Myocyte (in vitro differentiated cells): ENCODE data around the gene CPLANE1. TPM values are rescaled to one million over a fixed set of nuclear protein-coding genes. Genes with fewer than 3 reads are reported as not detected.
A peak's percentile ranks its signal among the peaks of the same experiment; 100 is the strongest.
"Not testable (repeated sequence)": the region's sequence is repeated elsewhere in the genome, so short reads cannot be mapped to it uniquely, and the experiment has no call there.

Experiments used
- DNase-seq: peaks from one replicate; pipeline ENCODE4 v3.0.0-alpha.2; 2012; ENCODE audit warnings: low read depth
- polyA plus RNA-seq: library from polyadenylated mRNA; unstranded; fragments of >200 nt; gene quantifications from one replicate; pipeline ENCODE4 v1.2.1, GENCODE V29; 2012; ENCODE audit warnings: missing spikeins
- total RNA-seq: library from RNA; depleted of rRNA; stranded (reverse); fragments of >200 nt; gene quantifications from 2 replicates; pipeline ENCODE4 v1.2.3, GENCODE V29; 2014

CPLANE1 gene
- 21.6 and 31.2 TPM in 2 replicates for total RNA-seq
- polyA plus RNA-seq: 8.6 TPM

- peak; percentile 91 for DNase-seq
Observed at GRCh38 chr5:37248970-37249814, at the start of gene CPLANE1. CPLANE1 (minus strand) TSS chr5:37249376; CDS start chr5:37247698, 1,678 bp downstream.

GRCh38 chr5:37296313-37296712 is 47.1 kb upstream of the CPLANE1 start:
- not testable (repeated sequence) for DNase-seq

- no peak for DNase-seq
Observed at GRCh38 chr5:37283214-37283820, 34.1 kb upstream of the CPLANE1 start.

- DNase-seq: no peak
Observed at GRCh38 chr5:37275511-37275910, 26.3 kb upstream of the CPLANE1 start.

- DNase-seq: peak; percentile 88
Observed at GRCh38 chr5:37272511-37272910, 23.3 kb upstream of the CPLANE1 start.

- not testable (repeated sequence) for DNase-seq
Observed at GRCh38 chr5:37268100-37268499, 18.9 kb upstream of the CPLANE1 start.

GRCh38 chr5:37255774-37256358 is 6.7 kb upstream of the CPLANE1 start:
- no peak for DNase-seq

GRCh38 chr5:37254581-37254980 is 5.4 kb upstream of the CPLANE1 start:
- DNase-seq: no peak

GRCh38 chr5:37251665-37252064 is 2.5 kb upstream of the CPLANE1 start:
- DNase-seq: no peak

GRCh38 chr5:37249815-37250164 is 614 bp upstream of the CPLANE1 start:
- no peak for DNase-seq

GRCh38 chr5:37248421-37248969 is 681 bp downstream of the CPLANE1 start:
- peak; percentile 37 for DNase-seq

- DNase-seq: no peak
Observed at GRCh38 chr5:37247496-37247895, 1.7 kb downstream of the CPLANE1 start.

GRCh38 chr5:37247036-37247435 is 2.1 kb downstream of the CPLANE1 start:
- DNase-seq: no peak

GRCh38 chr5:37234288-37234687 is 14.9 kb downstream of the CPLANE1 start:
- DNase-seq: no peak

GRCh38 chr5:37226377-37226776 is 22.8 kb downstream of the CPLANE1 start:
- DNase-seq: no peak

GRCh38 chr5:37222181-37222580 is 27.0 kb downstream of the CPLANE1 start:
- DNase-seq: no peak

GRCh38 chr5:37220426-37220825 is 28.8 kb downstream of the CPLANE1 start:
- DNase-seq: not testable (repeated sequence)

GRCh38 chr5:37219384-37219783 is 29.8 kb downstream of the CPLANE1 start:
- peak; percentile 15 for DNase-seq

GRCh38 chr5:37217976-37218375 is 31.2 kb downstream of the CPLANE1 start:
- DNase-seq: no peak

GRCh38 chr5:37214550-37214949 is 34.6 kb downstream of the CPLANE1 start:
- DNase-seq: no peak

GRCh38 chr5:37212096-37212495 is 37.1 kb downstream of the CPLANE1 start:
- DNase-seq: no peak

GRCh38 chr5:37211661-37212060 is 37.5 kb downstream of the CPLANE1 start:
- no peak for DNase-seq
